GM12878 (cell line): Measurements from ENCODE around the gene ARHGAP1. TPM values are rescaled to one million over a fixed set of nuclear protein-coding genes. Genes with fewer than 3 reads are reported as not detected.

ENCODE experiments used
- ATAC-seq: fragments of 200-7000 bp; cut with Tn5 transposase; 3 replicates; pipeline ENCODE4 v1.9.1; 2020; ENCODE audit warnings: mild to moderate bottlenecking, moderate library complexity
- BruUV-seq: library from RNA; stranded (reverse); fragments of 400-500 nt; replicated peaks from 2 replicates; lab custom pipeline; 2021; lab: Mats Ljungman, UMichigan
- CTCF ChIA-PET: fragments of 300-600 bp; sonication (Branson Sonifier 250); formaldehyde crosslinking; extraction: SDS; loops from one replicate; lab custom pipeline; 2021; ENCODE audit warnings: inconsistent platforms; lab: Yijun Ruan, JAX
- POLR2A ChIA-PET: fragments of 350-600 bp; formaldehyde crosslinking; extraction: SDS; loops from one replicate; lab custom pipeline; 2021; ENCODE audit warnings: inconsistent platforms; lab: Charles Lee
- RAD21 ChIA-PET: fragments of 300-600 bp; sonication (Branson Sonifier 250); formaldehyde crosslinking; loops from one replicate; lab custom pipeline; 2023; ENCODE audit warnings: antibody characterized with exemption; ENCODE audit not compliant: unreplicated experiment; lab: Charles Lee
- SMC1A ChIA-PET: fragments of 300-600 bp; sonication (Branson Sonifier 250); formaldehyde crosslinking; loops from one replicate; lab custom pipeline; 2023; ENCODE audit not compliant: unreplicated experiment, uncharacterized antibody; lab: Charles Lee
- DNase-seq: peaks from one replicate; pipeline ENCODE4 v3.0.0-alpha.2; 2011; ENCODE audit warnings: low read depth, low spot score
- FAIRE-seq: peaks from 3 replicates; lab custom pipeline; 2011; peaks lifted over from hg19 to GRCh38; lab: Jason Lieb, UNC
- H2AFZ ChIP-seq: 2 replicates; pipeline ENCODE4 v1.6.0; 2011; ENCODE audit warnings: low read depth, low read length, control low read depth; ENCODE audit not compliant: control insufficient read depth
- H3K27ac ChIP-seq: 2 replicates; pipeline ENCODE4 v1.5.1; 2011; ENCODE audit warnings: control low read depth; ENCODE audit not compliant: control insufficient read depth, insufficient read depth
- H3K27me3 ChIP-seq, 2 experiments: replicated peaks in 1 of 2; 2 replicates each; pipeline versions ENCODE4 v1.6.0 to v1.6.1; 2011; ENCODE audit warnings: low read length in 1 of 2; ENCODE audit not compliant: control insufficient read depth in 2 of 2, insufficient read depth in 2 of 2
- H3K36me3 ChIP-seq, 2 experiments: 2 replicates each; pipeline ENCODE4 v1.5.1; 2011; ENCODE audit warnings: low read length in 1 of 2; ENCODE audit not compliant: control insufficient read depth in 2 of 2, insufficient read depth in 2 of 2
- H3K4me1 ChIP-seq: 2 replicates; pipeline ENCODE4 v1.6.1; 2011; ENCODE audit warnings: mild to moderate bottlenecking, low read length, moderate library complexity, mixed read lengths; ENCODE audit not compliant: control insufficient read depth, insufficient read depth
- H3K4me2 ChIP-seq: 2 replicates; pipeline ENCODE4 v1.6.0; 2011; ENCODE audit warnings: control low read depth; ENCODE audit not compliant: control insufficient read depth, insufficient read depth
- H3K4me3 ChIP-seq: fragments of 200-600 bp; sonication (generic); 2 replicates; pipeline ENCODE4 v1.5.1; 2016
- H3K79me2 ChIP-seq: 2 replicates; pipeline ENCODE4 v1.6.0; 2011; ENCODE audit warnings: low read length; ENCODE audit not compliant: control insufficient read depth, insufficient read depth
- H3K9ac ChIP-seq: 2 replicates; pipeline ENCODE4 v1.8.0; 2011; ENCODE audit warnings: low read length, control low read depth, mixed read lengths; ENCODE audit not compliant: control insufficient read depth, insufficient read depth
- H3K9me3 ChIP-seq: replicated peaks from 3 replicates; pipeline ENCODE4 v1.5.1; 2011; ENCODE audit warnings: mild to moderate bottlenecking, low read length; ENCODE audit not compliant: control insufficient read depth, insufficient read depth
- H4K20me1 ChIP-seq: 2 replicates; pipeline ENCODE4 v1.6.0; 2011; ENCODE audit not compliant: control insufficient read depth, insufficient read depth
- ASH2L ChIP-seq: fragments of 300-600, 200-600 bp; sonication (generic); IDR thresholded peaks from 2 replicates; pipeline ENCODE4 v1.6.1; 2017; ENCODE audit warnings: low read depth, mild to moderate bottlenecking, borderline replicate concordance
- NFIC ChIP-seq: IDR thresholded peaks from 2 replicates; pipeline ENCODE4 v1.6.1; 2012; ENCODE audit warnings: low read depth, mild to moderate bottlenecking, inconsistent platforms, low read length, moderate library complexity
- NFYB ChIP-seq: IDR thresholded peaks from 2 replicates; pipeline ENCODE4 v1.6.1; 2011; ENCODE audit warnings: low read depth, mild to moderate bottlenecking, low read length, improper control_type of control experiment, moderate library complexity; ENCODE audit not compliant: insufficient read depth
- PML ChIP-seq: IDR thresholded peaks from 2 replicates; pipeline ENCODE4 v1.6.1; 2012; ENCODE audit warnings: low read length, inconsistent platforms
- RELA ChIP-seq: fragments of 450-650 bp; IDR thresholded peaks from 2 replicates; pipeline ENCODE4 v1.8.0; 2014; ENCODE audit warnings: borderline replicate concordance; ENCODE audit not compliant: partially characterized antibody
- SIN3A ChIP-seq: IDR thresholded peaks from 2 replicates; pipeline ENCODE4 v1.6.1; 2012; ENCODE audit warnings: low read depth, low read length, improper control_type of control experiment
- TCF12 ChIP-seq: IDR thresholded peaks from 2 replicates; pipeline ENCODE4 v1.6.1; 2011; ENCODE audit warnings: low read depth, mild to moderate bottlenecking, low read length
- USF2 ChIP-seq: IDR thresholded peaks from 2 replicates; pipeline ENCODE4 v1.6.1; 2011; ENCODE audit warnings: low read depth, low read length, improper control_type of control experiment, borderline replicate concordance
- ZNF274 ChIP-seq: IDR thresholded peaks from one replicate; pipeline ENCODE4 v1.8.0; 2011; ENCODE audit not compliant: insufficient read length, insufficient read depth
- WGBS: methylation state at CpG from one replicate; pipeline ENCODE4 v1.1.6; 2016; ENCODE audit warnings: low lambda C conversion rate; ENCODE audit not compliant: insufficient replicate concordance, insufficient coverage; ENCODE audit errors: missing lambda C conversion rate; 5-methylcytosine and 5-hydroxymethylcytosine counted together
- in situ Hi-C: fragments of 300-500 bp; cut with MboI; formaldehyde crosslinking; loops from 9 replicates; pipeline ENCODE4 v1.14.3; 2018; ENCODE audit warnings: mixed read lengths
- intact Hi-C: fragments of 100-400 bp; cut with micrococcal nuclease; formaldehyde crosslinking; loops from one replicate; pipeline ENCODE4 v1.14.2; 2022; ENCODE audit not compliant: unreplicated experiment
- polyA plus RNA-seq, 11 experiments: library from polyadenylated mRNA; depleted of rRNA in 4 of 11; unstranded in 6 of 11; stranded (reverse) in 5 of 11; fragments of >200 nt; fragmentation: Nextera tagmentation in 4 of 11; fragmentation: Illumina TruSeq in 1 of 11; extraction: Ambion mirVana in 4 of 11; extraction: Trizol in 1 of 11; gene quantifications; 1 replicate in 1 of 11; 2 replicates in 10 of 11; pipeline versions ENCODE4 v1.2.1 to v1.2.3, GENCODE V29; 2011 to 2016; ENCODE audit warnings: inconsistent platforms in 2 of 11, missing spikeins in 2 of 11, low read depth in 1 of 11
- total RNA-seq, 4 experiments: library from RNA; depleted of rRNA in 3 of 4; stranded (reverse); fragments of >200 nt in 3 of 4; fragmentation: Illumina TruSeq in 1 of 4; extraction: Trizol in 1 of 4; gene quantifications; 2 replicates each; pipeline versions ENCODE4 v1.2.1 to v1.2.3, GENCODE V29; 2013 to 2021

The ARHGAP1 gene
- total and polyA plus RNA-seq, 10 of the 15 experiments (the other 5 are each of a cell fraction or from before 2014, with no cell fraction given): 4.3 to 45.5 (median 23.2) TPM

DNA sequence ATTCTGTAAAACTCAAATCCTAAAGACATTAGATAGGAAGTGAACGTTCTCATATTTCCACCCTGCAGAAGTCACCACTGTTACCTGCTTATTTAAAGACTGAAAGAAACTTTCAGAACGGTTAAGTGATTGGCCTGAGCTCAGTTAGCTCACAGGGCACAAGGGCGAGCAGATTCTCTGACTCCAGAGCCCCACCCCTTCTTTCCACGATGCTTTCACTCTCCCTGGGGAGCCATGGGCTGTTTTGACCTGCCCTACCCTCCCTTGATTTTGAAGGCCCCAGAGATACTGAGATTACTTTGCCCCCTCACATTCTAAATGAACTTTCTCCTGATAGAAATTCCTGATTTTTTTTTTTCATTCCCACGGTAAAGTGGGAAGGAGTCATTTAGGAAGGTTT is 33.9 kb downstream of the ARHGAP1 start (continued):
- TF ChIP-seq USF2 (no peak), NFYB (no peak), NFIC (no peak), SIN3A (no peak), TCF12 (no peak), ZNF274 (no peak)

DNA sequence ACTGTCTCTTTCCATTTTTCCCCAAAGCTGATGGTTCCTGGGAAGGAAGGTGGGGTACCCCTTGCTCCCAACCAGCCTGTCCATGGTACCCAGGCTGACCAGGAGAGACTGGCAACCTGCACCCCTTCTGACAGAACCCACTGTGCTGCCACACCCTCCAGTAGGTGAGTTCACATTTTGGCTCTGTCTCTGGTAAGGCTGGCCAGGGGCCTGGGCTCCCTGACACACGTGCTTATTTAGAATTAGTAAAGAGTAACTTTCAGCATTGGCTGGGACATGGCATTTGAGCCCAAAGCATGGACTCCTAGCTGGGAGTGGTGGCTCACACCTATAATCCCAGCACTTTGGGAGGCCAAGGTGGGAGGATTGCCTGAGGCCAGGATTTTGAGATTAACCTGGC is 35.1 kb downstream of the ARHGAP1 start:
- ChIA-PET RAD21 (no interaction called here), SMC1A (no interaction called here), CTCF (no interaction called here), POLR2A (no interaction called here)
- FAIRE-seq (no peak), ATAC-seq (no peak), DNase-seq (no peak)
- no peak overlapping the region for H3K27ac ChIP-seq
- WGBS: 100% methylated on average over 1 of the region's 1 CpG
- H3K4me3 ChIP-seq: no peak overlapping the region
- peaks cover 11 to 30% of the 10 kb centered on the region in 2 experiments for H3K36me3 ChIP-seq
- H3K9ac ChIP-seq: no peak overlapping the region
- H3K9me3 ChIP-seq: no peaks in the 10 kb centered on the region
- no peaks in the 10 kb centered on the region for H3K79me2 ChIP-seq
- intact Hi-C loops (no loop called here), in situ Hi-C loops (no loop called here)
- BruUV-seq: no TSS peak
- TF ChIP-seq RELA: no peak
- TF ChIP-seq ASH2L: no peak
- TF ChIP-seq PML: no peak
- H2AFZ ChIP-seq: no peak overlapping the region
- H3K4me2 ChIP-seq: no peak overlapping the region
- no peaks in the 10 kb centered on the region for H4K20me1 ChIP-seq
- no peaks in the 10 kb centered on the region for H3K4me1 ChIP-seq
- no peaks in the 10 kb centered on the region for H3K27me3 ChIP-seq
